SK-MEL-5 (cell line): Measurements from ENCODE around the gene FBLN1. TPM values are rescaled to one million over a fixed set of nuclear protein-coding genes. Genes with fewer than 3 reads are reported as not detected.

Experiments used
- DNase-seq: peaks from one replicate; pipeline ENCODE4 v3.0.0-alpha.2; 2016; ENCODE audit warnings: low read depth, low spot score
- in situ Hi-C: cut with HindIII; loops from 2 replicates; pipeline ENCODE4 v1.10.0; 2016; ENCODE audit warnings: low sequenced_read_pairs, high pct_unique_total_duplicates, low pct_unique_long_range_greater_than_20kb
- small RNA-seq, 2 experiments: library from RNA; depleted of rRNA; stranded (forward); fragments of <200 nt; gene quantifications; one replicate each; pipeline ENCODE3, GENCODE V24; 2014
- total RNA-seq: library from RNA; depleted of rRNA; stranded (reverse); fragments of >200 nt; shearing (Covaris generic); gene quantifications from 2 replicates; pipeline ENCODE4 v1.2.3, GENCODE V29; 2014; rRNA removed

Gene FBLN1
- total RNA-seq, 1 experiment from 2014 or later = 10.1 TPM

- DNase-seq = peak; percentile 59
- in situ Hi-C loops = no loop called here
Observed at GRCh38 chr22:45645526-45646414, 143.1 kb downstream of the FBLN1 start.

GRCh38 chr22:45647532-45648225, 145.0 kb downstream of the FBLN1 start:
- in situ Hi-C loops = no loop called here
- DNase-seq = no peak

GRCh38 chr22:45648301-45649117, 145.8 kb downstream of the FBLN1 start:
- no peak for DNase-seq
- in situ Hi-C loops = no loop called here

- in situ Hi-C loops = no loop called here
- no peak for DNase-seq
Observed at GRCh38 chr22:45649809-45650208, 147.1 kb downstream of the FBLN1 start.

- DNase-seq = no peak
- in situ Hi-C loops = no loop called here
Observed at GRCh38 chr22:45650721-45651120, 148.0 kb downstream of the FBLN1 start.

Small RNA genes lying within 50 kb of the gene (small RNA-seq; reads per million reads assigned to genes)
- gene RNU6-1161P = 0 reads per million in 2 experiments

Other genes starting within 250 kb of the FBLN1 start
- not detected in 2 replicates for gene UPK3A, start 217.9 kb upstream of the FBLN1 start, total RNA-seq
- 18.2 and 29.2 TPM in 2 replicates for gene FAM118A, start 192.9 kb upstream of the FBLN1 start, total RNA-seq
- 0.16 and 0.19 TPM in 2 replicates for gene SMC1B, start 89.3 kb upstream of the FBLN1 start, total RNA-seq
- gene RIBC2, start 89.2 kb upstream of the FBLN1 start, total RNA-seq = 2.0 and 3.9 TPM in 2 replicates
- gene ATXN10, start 169.0 kb downstream of the FBLN1 start, total RNA-seq = 52.7 and 73.7 TPM in 2 replicates